GM19099 (cell line): ENCODE data around the gene DUSP8.

Experiments
- POLR2A ChIP-seq: IDR thresholded peaks from 3 replicates; pipeline ENCODE4 v1.6.1; 2011; ENCODE audit warnings: low read depth; ENCODE audit not compliant: insufficient read length; ENCODE audit errors: extremely low read depth

DUSP8 gene

GRCh38 chr11:1531449-1532013, 40.5 kb downstream of the DUSP8 start:
- TF ChIP-seq POLR2A = no peak

- TF ChIP-seq POLR2A = no peak
Measured at GRCh38 chr11:1530686-1531448, 41.2 kb downstream of the DUSP8 start.

GRCh38 chr11:1529774-1530173, 42.3 kb downstream of the DUSP8 start:
- no peak for TF ChIP-seq POLR2A

- TF ChIP-seq POLR2A = no peak
Measured at GRCh38 chr11:1529286-1529685, 42.8 kb downstream of the DUSP8 start.

GRCh38 chr11:1528710-1529109, 43.4 kb downstream of the DUSP8 start:
- no peak for TF ChIP-seq POLR2A

GRCh38 chr11:1526785-1527184, 45.3 kb downstream of the DUSP8 start:
- TF ChIP-seq POLR2A = no peak

GRCh38 chr11:1523779-1524178, 48.3 kb downstream of the DUSP8 start:
- TF ChIP-seq POLR2A = no peak

GRCh38 chr11:1523077-1523476, 49.0 kb downstream of the DUSP8 start:
- no peak for TF ChIP-seq POLR2A

- TF ChIP-seq POLR2A = no peak
Measured at GRCh38 chr11:1522081-1522424, 50.0 kb downstream of the DUSP8 start.

GRCh38 chr11:1521382-1522080, 50.5 kb downstream of the DUSP8 start:
- peak; percentile 47 for TF ChIP-seq POLR2A

- TF ChIP-seq POLR2A = no peak
Measured at GRCh38 chr11:1520663-1521267, 51.3 kb downstream of the DUSP8 start.

GRCh38 chr11:1520209-1520662, 51.8 kb downstream of the DUSP8 start:
- TF ChIP-seq POLR2A = no peak

GRCh38 chr11:1519028-1520010, 52.8 kb downstream of the DUSP8 start:
- TF ChIP-seq POLR2A = no peak

- no peak for TF ChIP-seq POLR2A
Measured at GRCh38 chr11:1518301-1518700, 53.8 kb downstream of the DUSP8 start.
